ENCODE measurements around the gene SNTB2.

- TF ChIP-seq CTCF (IDR thresholded peaks at IDR 0.05) (no peak), EZH2 (IDR thresholded peaks at IDR 0.05) (no peak)
These were observed 8.5 kb downstream of the SNTB2 start for GRCh38 chr16:69195369-69196029.
